Stomach (tissue), 9 donors: ENCODE results near the gene BEST1. TPM values are rescaled to one million over a fixed set of nuclear protein-coding genes. Genes with fewer than 3 reads are reported as not detected.

Source experiments
- DNase-seq, 2 donors: peaks; one replicate each; pipeline versions ENCODE4 v3.0.0 to v3.0.0-alpha.2; 2013 to 2019
- H3K27ac ChIP-seq, 5 donors: fragments of 200-600 bp in 4 of 5; sonication (generic) in 4 of 5; one replicate each; pipeline ENCODE4 v1.5.1; 2013 to 2019; ENCODE audit warnings: mild to moderate bottlenecking in 1 of 5, moderate library complexity in 1 of 5
- H3K27me3 ChIP-seq, 3 donors: fragments of 200-600 bp; sonication (generic); one replicate each; pipeline ENCODE4 v1.5.1; 2017 to 2019; ENCODE audit warnings: mixed run types in 1 of 3
- H3K36me3 ChIP-seq, 4 donors: fragments of 200-600 bp; sonication (generic); 1 replicate in 3 of 4; 2 replicates in 1 of 4; pipeline ENCODE4 v1.5.1; 2016 to 2019
- H3K4me1 ChIP-seq, 4 donors: fragments of 200-600 bp; sonication (generic); one replicate each; pipeline ENCODE4 v1.5.1; 2016 to 2019
- H3K4me3 ChIP-seq, 4 donors: fragments of 200-600 bp; sonication (generic) in 3 of 4; one replicate each; pipeline ENCODE4 v1.5.1; 2016 to 2019; ENCODE audit warnings: mild to moderate bottlenecking in 1 of 4
- H3K9me3 ChIP-seq, 4 donors: fragments of 200-600 bp; sonication (generic); one replicate each; pipeline ENCODE4 v1.5.1; 2016 to 2019
- EP300 ChIP-seq: sonication (generic); formaldehyde crosslinking; IDR thresholded peaks from one replicate; pipeline ENCODE4 v1.6.1; 2017; ENCODE audit warnings: antibody characterized with exemption
- POLR2A ChIP-seq, 4 donors: fragments of 450-650 bp; IDR thresholded peaks; one replicate each; pipeline ENCODE4 v1.6.1; 2016; ENCODE audit warnings: antibody characterized with exemption in 4 of 4, control low read depth in 2 of 4, mild to moderate bottlenecking in 1 of 4, moderate library complexity in 1 of 4
- POLR2AphosphoS5 ChIP-seq, 3 donors: sonication (generic); formaldehyde crosslinking; IDR thresholded peaks; one replicate each; pipeline ENCODE4 v1.6.1; 2016; ENCODE audit warnings: antibody characterized with exemption in 3 of 3
- WGBS, 5 donors: extraction: QIAGEN DNeasy Blood & Tissue Kit in 3 of 5; methylation state at CpG; one replicate each; pipeline versions ENCODE4 v1.1.5 to v1.1.7; 2013 to 2018; 5-methylcytosine and 5-hydroxymethylcytosine counted together
- intact Hi-C: fragments of 100-400 bp; cut with DNase I; formaldehyde crosslinking; loops from one replicate; pipeline ENCODE4 v1.15.1; 2023; ENCODE audit warnings: low total_unique reads
- polyA plus RNA-seq, 3 donors: library from polyadenylated mRNA; stranded (reverse); fragments of 200-250 nt; gene quantifications; one replicate each; pipeline ENCODE4 v1.2.3, GENCODE V29; 2013
- total RNA-seq, 5 donors: library from RNA; depleted of rRNA; stranded (reverse); fragments of >200 nt; gene quantifications; one replicate each; pipeline versions ENCODE4 v1.1.0 to v1.2.3, GENCODE V29; 2014 to 2016
- TF ChIP-seq, protein P1 (sequence below), 7 experiments: fragments of 450-650 bp in 4 of 7; fragments of 200-600 bp in 3 of 7; sonication (generic) in 3 of 7; IDR thresholded peaks; one replicate each; pipeline ENCODE4 v1.5.1; 2016 to 2019; ENCODE audit warnings: antibody characterized with exemption in 7 of 7, control low read depth in 2 of 7, mild to moderate bottlenecking in 1 of 7
- donor health status: healthy with polysubstance abuse.
- donor health status: Bipolar disorder and iron deficiency.
- donor health status: healthy.

BEST1 gene
- total and polyA plus RNA-seq, 8 donors: 1.2 to 27.4 (median 3.7) TPM; not detected in 1

DNA sequence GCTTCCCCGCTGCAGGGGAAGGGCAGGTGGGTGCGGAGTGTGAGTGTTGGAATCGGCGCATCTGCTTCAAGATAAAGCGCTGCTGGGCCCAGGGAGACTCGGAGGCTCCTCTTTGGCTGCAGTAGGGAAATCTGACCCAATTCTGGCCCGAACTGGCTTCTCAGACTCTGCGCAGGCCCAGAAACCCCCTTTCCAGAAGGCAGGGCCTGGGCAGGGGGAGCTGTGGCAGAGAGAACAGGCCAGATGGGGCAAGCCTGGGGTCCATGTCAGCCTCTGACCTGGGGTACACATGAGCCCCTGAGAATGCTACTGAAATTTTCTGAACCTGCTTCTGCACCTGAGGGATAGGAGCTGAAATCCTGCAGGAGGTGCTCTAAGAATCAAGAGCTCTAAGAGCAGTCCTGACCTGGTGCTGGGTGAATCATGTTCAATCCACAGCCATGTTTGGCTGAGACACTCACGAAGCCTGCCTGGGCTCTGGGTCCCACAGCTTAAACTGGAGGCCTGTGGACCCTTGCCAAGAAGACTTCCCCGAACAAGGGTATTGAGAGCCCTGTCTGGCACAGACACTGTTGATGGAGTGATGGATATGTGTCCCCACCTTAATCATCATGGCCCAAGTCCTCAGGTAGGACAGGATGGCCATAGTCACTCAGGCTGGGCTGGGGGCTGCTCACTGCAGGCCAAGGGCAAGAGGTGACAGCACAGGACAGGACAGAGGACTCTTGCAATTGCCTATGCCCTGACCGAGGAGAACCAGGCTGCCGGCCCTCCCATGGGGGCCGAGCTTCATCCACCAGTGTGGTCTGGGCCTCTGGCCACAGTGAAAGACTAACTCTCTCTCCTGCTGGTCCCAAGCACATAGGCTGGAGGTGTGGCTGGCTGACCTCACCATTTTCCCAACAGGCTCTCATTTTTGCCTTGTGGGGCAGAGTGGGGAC, 39.7 kb upstream of the BEST1 start:
- peaks cover 0 to 45% (median 20%) of the 10 kb centered on the region in 4 donors for H3K4me1 ChIP-seq
- intact Hi-C loops: no loop called here
- H3K4me3 ChIP-seq: no peak overlapping the region
- WGBS, 5 donors: 75 to 85% (median 84%) methylated on average over 9 to 13 of the region's 13 CpGs
- H3K9me3 ChIP-seq: no peaks in the 10 kb centered on the region
- H3K27ac ChIP-seq: peak overlapping the region in 2 of 5 donors; percentile 44 to 46
- DNase-seq: peak in 1 of 2 donors; percentile 80
- peaks cover 10 to 25% (median 23%) of the 10 kb centered on the region in 4 donors for H3K36me3 ChIP-seq
- H3K27me3 ChIP-seq: no peaks in the 10 kb centered on the region
- TF ChIP-seq, protein P1, sequence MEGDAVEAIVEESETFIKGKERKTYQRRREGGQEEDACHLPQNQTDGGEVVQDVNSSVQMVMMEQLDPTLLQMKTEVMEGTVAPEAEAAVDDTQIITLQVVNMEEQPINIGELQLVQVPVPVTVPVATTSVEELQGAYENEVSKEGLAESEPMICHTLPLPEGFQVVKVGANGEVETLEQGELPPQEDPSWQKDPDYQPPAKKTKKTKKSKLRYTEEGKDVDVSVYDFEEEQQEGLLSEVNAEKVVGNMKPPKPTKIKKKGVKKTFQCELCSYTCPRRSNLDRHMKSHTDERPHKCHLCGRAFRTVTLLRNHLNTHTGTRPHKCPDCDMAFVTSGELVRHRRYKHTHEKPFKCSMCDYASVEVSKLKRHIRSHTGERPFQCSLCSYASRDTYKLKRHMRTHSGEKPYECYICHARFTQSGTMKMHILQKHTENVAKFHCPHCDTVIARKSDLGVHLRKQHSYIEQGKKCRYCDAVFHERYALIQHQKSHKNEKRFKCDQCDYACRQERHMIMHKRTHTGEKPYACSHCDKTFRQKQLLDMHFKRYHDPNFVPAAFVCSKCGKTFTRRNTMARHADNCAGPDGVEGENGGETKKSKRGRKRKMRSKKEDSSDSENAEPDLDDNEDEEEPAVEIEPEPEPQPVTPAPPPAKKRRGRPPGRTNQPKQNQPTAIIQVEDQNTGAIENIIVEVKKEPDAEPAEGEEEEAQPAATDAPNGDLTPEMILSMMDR (IDR thresholded peaks at IDR 0.05): no peak
- TF ChIP-seq EP300 (no peak), POLR2A (IDR thresholded peaks at IDR 0.05) (no peak), POLR2AphosphoS5 (IDR thresholded peaks at IDR 0.05) (no peak)

DNA sequence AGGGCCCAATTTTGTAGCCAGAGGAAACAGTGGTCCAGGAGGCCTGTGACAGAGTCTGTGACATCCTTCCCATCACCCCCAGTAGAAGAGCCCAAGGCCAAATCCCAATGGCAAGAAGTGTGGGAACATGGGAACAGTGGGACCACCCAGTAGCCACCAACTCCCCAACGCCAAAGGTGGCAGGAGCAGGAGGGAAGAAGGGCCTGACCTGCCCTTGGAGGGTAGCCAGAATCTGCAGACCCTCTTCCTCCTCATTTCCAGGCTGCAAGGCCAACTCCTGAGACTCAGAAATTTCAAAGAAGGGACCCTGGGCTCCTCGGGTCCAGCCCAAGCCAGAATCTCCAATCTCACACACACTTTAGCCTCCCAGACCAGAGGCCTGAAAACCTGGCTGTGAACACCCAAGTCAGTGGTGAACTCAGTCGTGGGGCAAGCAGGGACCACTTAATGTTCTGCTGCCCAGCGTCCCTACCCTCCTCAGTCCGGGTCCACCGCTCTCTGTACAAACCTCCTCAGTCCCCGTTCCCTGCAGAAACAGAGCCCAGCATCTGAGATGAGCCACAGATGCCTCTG, 38.9 kb upstream of the BEST1 start:
- no peak for DNase-seq
- Histone ChIP-seq H3K4me3 (no peak overlapping the region), H3K4me1 (peaks cover 0 to 45% (median 20%) of the 10 kb centered on the region in 4 donors), H3K36me3 (peaks cover 3 to 18% (median 15%) of the 10 kb centered on the region in 4 donors), H3K27ac (peak overlapping the region in 3 of 5 donors; percentile 39 to 46 (median 44)), H3K27me3 (no peaks in the 10 kb centered on the region), H3K9me3 (no peaks in the 10 kb centered on the region)
- TF ChIP-seq POLR2A (IDR thresholded peaks at IDR 0.05) (no peak), POLR2AphosphoS5 (IDR thresholded peaks at IDR 0.05) (no peak), EP300 (no peak)
- TF ChIP-seq, protein P1 (IDR thresholded peaks at IDR 0.05): no peak
- WGBS, 5 donors: 73 to 86% (median 76%) methylated on average over 6 to 7 of the region's 7 CpGs
- intact Hi-C loops: no loop called here

DNA sequence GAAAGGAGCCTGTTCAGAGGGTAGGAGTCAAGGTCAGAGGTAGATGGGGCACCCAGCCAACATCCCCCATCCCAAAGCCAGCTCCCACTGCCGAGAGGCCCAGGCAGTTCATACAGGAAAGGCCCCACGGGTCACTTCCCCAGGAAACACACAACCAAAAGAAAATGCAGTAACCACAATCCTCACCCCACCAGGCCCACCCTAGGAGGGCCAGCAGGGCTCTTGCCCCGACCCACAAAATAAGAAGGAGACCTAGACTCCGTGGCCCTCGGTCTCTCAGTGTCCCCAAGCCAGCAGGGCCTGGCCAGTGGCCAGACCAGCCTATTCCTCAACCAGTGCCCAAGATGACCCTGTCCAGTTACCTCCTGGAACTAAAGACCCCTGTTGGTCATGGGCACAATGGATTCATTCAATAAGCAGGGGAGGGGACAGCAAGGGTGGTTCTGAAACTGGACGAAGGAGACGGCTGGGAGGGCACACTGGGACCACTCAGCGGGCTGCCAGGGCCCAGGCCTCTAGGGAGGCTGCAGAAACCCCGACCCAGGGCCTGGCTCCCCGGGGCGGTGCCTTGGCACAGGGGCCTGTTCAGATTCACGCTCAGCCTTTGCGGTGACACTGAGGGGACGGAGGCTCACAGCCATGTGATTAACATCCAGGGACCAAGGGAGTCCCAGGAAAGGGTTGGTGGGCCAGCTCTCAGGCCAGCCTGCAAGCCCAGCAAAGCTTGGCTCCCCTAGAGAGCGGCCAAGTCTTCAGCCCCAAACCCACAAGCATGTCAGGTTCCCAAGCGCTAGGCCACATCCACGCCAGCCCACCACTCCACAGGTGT, 38.2 kb upstream of the BEST1 start:
- intact Hi-C loops: no loop called here
- peak in 1 of 2 donors; percentile 10 for DNase-seq
- WGBS, 5 donors: 74 to 83% (median 79%) methylated on average over 15 to 17 of the region's 17 CpGs
- peaks cover 6 to 52% (median 26%) of the 10 kb centered on the region in 4 donors for H3K4me1 ChIP-seq
- peaks cover 0 to 11% (median 8%) of the 10 kb centered on the region in 4 donors for H3K36me3 ChIP-seq
- no peaks in the 10 kb centered on the region for H3K9me3 ChIP-seq
- no peak overlapping the region for H3K4me3 ChIP-seq
- TF ChIP-seq EP300 (no peak), POLR2AphosphoS5 (IDR thresholded peaks at IDR 0.05) (no peak), POLR2A (IDR thresholded peaks at IDR 0.05) (no peak)
- TF ChIP-seq, protein P1 (IDR thresholded peaks at IDR 0.05): no peak
- H3K27me3 ChIP-seq: peaks cover 0 to 6% (median 3%) of the 10 kb centered on the region in 3 donors
- H3K27ac ChIP-seq: peak overlapping the region in 3 of 5 donors; percentile 39 to 46 (median 44)

DNA sequence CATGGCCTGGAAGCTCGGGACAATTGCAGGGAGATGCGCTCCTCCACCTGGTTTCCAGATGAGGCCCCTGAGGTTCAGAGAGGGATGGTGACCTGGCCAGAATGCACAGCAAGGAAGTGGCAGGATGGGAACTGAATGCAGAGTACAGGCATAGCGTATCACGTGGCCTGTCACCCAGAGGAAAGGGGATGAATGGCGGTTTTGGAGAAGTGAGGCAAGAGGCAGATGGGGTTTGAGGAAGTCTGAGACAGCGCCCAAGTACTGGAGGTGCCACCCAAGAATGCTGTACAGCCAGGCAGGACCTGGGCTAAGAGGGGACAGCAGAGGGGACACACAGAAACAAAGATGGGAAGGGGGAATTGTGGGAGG, 37.6 kb upstream of the BEST1 start:
- peak overlapping the region in 2 of 5 donors; percentile 17 to 44 for H3K27ac ChIP-seq
- H3K4me3 ChIP-seq: no peak overlapping the region
- TF ChIP-seq POLR2A (IDR thresholded peaks at IDR 0.05): no peak
- TF ChIP-seq, protein P1 (IDR thresholded peaks at IDR 0.05): no peak
- TF ChIP-seq EP300: no peak
- TF ChIP-seq POLR2AphosphoS5 (IDR thresholded peaks at IDR 0.05): no peak
- H3K27me3 ChIP-seq: peaks cover 0 to 12% (median 6%) of the 10 kb centered on the region in 3 donors
- peaks cover 0 to 5% (median 2%) of the 10 kb centered on the region in 4 donors for H3K36me3 ChIP-seq
- H3K4me1 ChIP-seq: peaks cover 8 to 55% (median 29%) of the 10 kb centered on the region in 4 donors
- H3K9me3 ChIP-seq: no peaks in the 10 kb centered on the region
- WGBS, 5 donors: 67 to 86% (median 82%) methylated on average over 6 of the region's 6 CpGs
- intact Hi-C loops: no loop called here
- DNase-seq: peak in 1 of 2 donors; percentile 32
